ENCODE measurements around the gene ACAT2. TPM values are rescaled to one million over a fixed set of nuclear protein-coding genes. Genes with fewer than 3 reads are reported as not detected.
"Not testable (repeated sequence)": the region's sequence is repeated elsewhere in the genome, so short reads cannot be mapped to it uniquely, and the experiment has no call there.

The ACAT2 gene
- total and polyA plus RNA-seq, 2 donors, result 18.7 to 43.0 TPM

DNA sequence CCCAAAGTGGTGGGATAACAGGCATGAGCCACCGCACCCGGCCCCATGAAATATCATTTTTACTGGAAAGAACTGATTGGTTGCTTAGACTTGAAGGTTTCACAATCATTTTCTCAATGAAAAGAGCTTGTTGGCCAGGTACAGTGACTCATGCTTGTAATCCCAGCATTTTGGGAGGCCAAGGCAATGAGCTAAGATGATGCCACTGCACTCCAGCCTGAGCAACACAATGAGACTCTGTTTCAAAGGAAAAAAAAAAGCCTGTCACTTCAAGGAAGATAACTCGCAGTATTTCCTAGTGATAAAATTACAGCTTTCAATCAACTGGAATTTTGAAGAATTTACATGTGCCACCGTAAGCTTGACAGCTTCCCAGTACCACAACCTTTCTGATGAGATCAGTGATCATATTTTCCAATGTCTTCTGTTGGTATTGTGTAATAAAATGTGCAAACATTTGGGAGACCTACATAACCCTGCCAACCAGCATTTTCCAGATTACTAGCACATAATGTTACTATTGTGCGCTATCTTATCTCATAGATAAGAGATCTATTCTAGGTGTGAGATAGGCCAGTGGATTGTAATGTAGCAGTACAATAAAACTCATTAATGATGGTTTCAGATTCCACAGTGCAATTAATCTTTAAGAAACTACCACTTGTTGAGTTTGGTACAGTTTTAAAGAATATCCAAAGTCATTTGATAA is 45.5 kb downstream of the ACAT2 start:
- H3K27ac ChIP-seq (ENCODE audit: low read depth in 1 of 2, low read length in 1 of 2), result no peak overlapping the region
- H3K9me3 ChIP-seq (ENCODE audit: control insufficient read depth in 2 of 2, insufficient read depth in 1 of 2, low read length in 1 of 2), result no peaks in the 10 kb centered on the region
- H3K36me3 ChIP-seq (ENCODE audit: control insufficient read depth in 2 of 2, insufficient read depth in 2 of 2, low read length in 1 of 2), result no peaks in the 10 kb centered on the region
- H3K4me1 ChIP-seq (ENCODE audit: control insufficient read depth in 2 of 2, insufficient read depth in 2 of 2, low read length in 2 of 2), result no peaks in the 10 kb centered on the region
- H3K27me3 ChIP-seq (ENCODE audit: control insufficient read depth in 2 of 2, insufficient read depth in 1 of 2, low read length in 1 of 2), result no peaks in the 10 kb centered on the region
- 98% methylated on average over 5 of the region's 5 CpGs for WGBS
- no peak for DNase-seq (ENCODE audit: low read depth in 6 of 9, low spot score in 9 of 9)
- H3K4me3 ChIP-seq (ENCODE audit: low read length in 2 of 2), result no peak overlapping the region

DNA sequence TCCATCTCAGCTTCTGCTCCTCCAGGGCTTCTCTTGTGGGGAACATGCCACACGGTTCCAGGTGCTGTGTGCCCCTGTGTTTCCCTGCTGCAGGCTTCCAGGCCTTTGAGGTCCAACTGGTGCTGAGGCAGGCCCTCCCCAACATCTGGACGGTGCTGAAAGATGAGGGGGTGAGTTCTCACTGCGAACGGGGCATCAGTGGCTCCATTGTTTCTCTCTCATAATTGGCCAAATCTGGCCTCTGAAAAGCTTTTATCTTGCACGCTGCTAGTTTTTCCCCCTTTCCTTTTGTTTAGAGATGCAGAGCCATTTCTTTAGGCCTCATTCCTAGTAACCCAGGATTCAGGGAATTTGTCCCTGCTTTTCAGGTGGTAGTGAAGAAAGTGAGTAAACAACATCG is 46.8 kb downstream of the ACAT2 start:
- 88% methylated on average over 6 of the region's 6 CpGs for WGBS

DNA sequence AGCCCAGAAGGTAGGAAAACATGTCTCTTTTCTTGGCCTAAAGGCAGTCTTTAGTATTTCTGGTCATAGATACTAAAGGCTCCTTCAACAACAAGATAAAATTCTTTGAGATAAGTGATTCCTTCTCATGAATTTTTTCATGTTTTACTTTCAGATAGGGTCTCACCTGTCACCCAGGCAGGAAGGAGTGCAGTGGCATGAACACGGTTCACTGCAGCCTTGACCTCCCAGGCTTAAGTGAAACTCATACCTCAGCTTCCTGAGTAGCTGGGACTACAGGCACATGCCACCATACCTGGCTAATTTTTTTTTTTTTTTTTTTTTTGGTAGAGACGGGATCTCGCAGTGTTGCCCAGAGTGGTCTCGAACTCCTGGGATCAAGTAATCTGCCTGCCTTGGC is 47.3 kb downstream of the ACAT2 start:
- Histone ChIP-seq H3K4me3 (ENCODE audit: low read length in 2 of 2) (no peak overlapping the region), H3K27me3 (ENCODE audit: control insufficient read depth in 2 of 2, insufficient read depth in 1 of 2, low read length in 1 of 2) (no peaks in the 10 kb centered on the region), H3K36me3 (ENCODE audit: control insufficient read depth in 2 of 2, insufficient read depth in 2 of 2, low read length in 1 of 2) (no peaks in the 10 kb centered on the region), H3K9me3 (ENCODE audit: control insufficient read depth in 2 of 2, insufficient read depth in 1 of 2, low read length in 1 of 2) (no peaks in the 10 kb centered on the region), H3K4me1 (ENCODE audit: control insufficient read depth in 2 of 2, insufficient read depth in 2 of 2, low read length in 2 of 2) (no peaks in the 10 kb centered on the region), H3K27ac (ENCODE audit: low read depth in 1 of 2, low read length in 1 of 2) (no peak overlapping the region)
- WGBS, result 81% methylated on average over 4 of the region's 4 CpGs
- no peak for DNase-seq (ENCODE audit: low read depth in 6 of 9, low spot score in 9 of 9)

More for the DNA sequence above, 46.8 kb downstream of the ACAT2 start:
- Histone ChIP-seq H3K36me3 (ENCODE audit: control insufficient read depth in 2 of 2, insufficient read depth in 2 of 2, low read length in 1 of 2) (no peaks in the 10 kb centered on the region), H3K27ac (ENCODE audit: low read depth in 1 of 2, low read length in 1 of 2) (no peak overlapping the region), H3K9me3 (ENCODE audit: control insufficient read depth in 2 of 2, insufficient read depth in 1 of 2, low read length in 1 of 2) (no peaks in the 10 kb centered on the region), H3K27me3 (ENCODE audit: control insufficient read depth in 2 of 2, insufficient read depth in 1 of 2, low read length in 1 of 2) (no peaks in the 10 kb centered on the region), H3K4me3 (ENCODE audit: low read length in 2 of 2) (no peak overlapping the region), H3K4me1 (ENCODE audit: control insufficient read depth in 2 of 2, insufficient read depth in 2 of 2, low read length in 2 of 2) (no peaks in the 10 kb centered on the region)
- no peak for DNase-seq (ENCODE audit: low read depth in 6 of 9, low spot score in 9 of 9)

DNA sequence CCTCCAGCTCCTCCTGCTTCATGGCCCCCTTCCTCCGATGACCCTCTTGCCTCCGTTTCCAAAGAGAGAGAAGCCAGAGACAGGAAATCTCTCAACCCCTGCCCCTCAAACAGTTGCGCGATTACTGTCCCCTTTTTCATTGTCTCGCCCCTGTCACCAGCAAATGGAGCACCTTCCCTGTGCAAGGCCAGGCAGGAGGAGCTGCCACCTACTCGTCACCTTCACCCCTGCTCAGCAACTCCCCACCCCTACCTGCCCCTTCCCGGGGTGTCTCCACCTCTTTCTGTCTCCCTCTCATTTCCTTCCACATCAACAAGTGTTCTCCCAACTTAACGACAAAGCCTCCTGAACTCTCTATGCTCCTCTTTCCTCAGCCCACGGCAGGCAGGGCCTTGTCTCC is 51.9 kb downstream of the ACAT2 start:
- DNase-seq (ENCODE audit: low read depth in 6 of 9, low spot score in 9 of 9), result no peak
- Histone ChIP-seq H3K27me3 (ENCODE audit: control insufficient read depth in 2 of 2, insufficient read depth in 1 of 2, low read length in 1 of 2) (no peaks in the 10 kb centered on the region), H3K4me3 (ENCODE audit: low read length in 2 of 2) (no peak overlapping the region), H3K27ac (ENCODE audit: low read depth in 1 of 2, low read length in 1 of 2) (no peak overlapping the region), H3K9me3 (ENCODE audit: control insufficient read depth in 2 of 2, insufficient read depth in 1 of 2, low read length in 1 of 2) (no peaks in the 10 kb centered on the region), H3K4me1 (ENCODE audit: control insufficient read depth in 2 of 2, insufficient read depth in 2 of 2, low read length in 2 of 2) (peaks cover under 1 to 18% of the 10 kb centered on the region in 2 donors), H3K36me3 (ENCODE audit: control insufficient read depth in 2 of 2, insufficient read depth in 2 of 2, low read length in 1 of 2) (no peaks in the 10 kb centered on the region)
- 90% methylated on average over 9 of the region's 9 CpGs for WGBS

DNA sequence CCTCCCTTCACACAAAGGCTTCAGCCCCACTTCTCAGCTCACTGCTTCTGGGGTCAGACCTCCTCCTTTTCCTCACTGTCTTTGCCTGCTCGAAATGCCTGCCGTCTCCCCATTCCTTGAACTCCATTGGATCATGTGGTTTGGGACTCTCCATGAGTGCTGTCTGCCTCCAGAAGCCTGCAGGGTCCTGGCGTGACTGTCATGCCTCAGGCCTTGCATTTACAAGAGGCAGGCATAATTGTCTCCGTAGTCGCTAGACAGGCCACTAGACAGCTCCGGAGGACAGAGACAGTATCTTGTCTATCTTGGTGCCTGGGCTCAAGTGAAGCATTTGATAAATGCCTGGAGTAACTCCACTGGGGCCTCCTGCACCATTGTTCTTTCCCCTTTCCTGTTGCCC is 53.6 kb downstream of the ACAT2 start:
- no peak overlapping the region for H3K27ac ChIP-seq (ENCODE audit: low read depth in 1 of 2, low read length in 1 of 2)
- 88% methylated on average over 6 of the region's 6 CpGs for WGBS
- H3K9me3 ChIP-seq (ENCODE audit: control insufficient read depth in 2 of 2, insufficient read depth in 1 of 2, low read length in 1 of 2), result no peaks in the 10 kb centered on the region
- no peak for DNase-seq (ENCODE audit: low read depth in 6 of 9, low spot score in 9 of 9)
- peaks cover 0 to 3% of the 10 kb centered on the region in 2 donors for H3K36me3 ChIP-seq (ENCODE audit: control insufficient read depth in 2 of 2, insufficient read depth in 2 of 2, low read length in 1 of 2)
- H3K4me1 ChIP-seq (ENCODE audit: control insufficient read depth in 2 of 2, insufficient read depth in 2 of 2, low read length in 2 of 2), result peaks cover 9 to 33% of the 10 kb centered on the region in 2 donors
- no peaks in the 10 kb centered on the region for H3K27me3 ChIP-seq (ENCODE audit: control insufficient read depth in 2 of 2, insufficient read depth in 1 of 2, low read length in 1 of 2)
- no peak overlapping the region for H3K4me3 ChIP-seq (ENCODE audit: low read length in 2 of 2)

DNA sequence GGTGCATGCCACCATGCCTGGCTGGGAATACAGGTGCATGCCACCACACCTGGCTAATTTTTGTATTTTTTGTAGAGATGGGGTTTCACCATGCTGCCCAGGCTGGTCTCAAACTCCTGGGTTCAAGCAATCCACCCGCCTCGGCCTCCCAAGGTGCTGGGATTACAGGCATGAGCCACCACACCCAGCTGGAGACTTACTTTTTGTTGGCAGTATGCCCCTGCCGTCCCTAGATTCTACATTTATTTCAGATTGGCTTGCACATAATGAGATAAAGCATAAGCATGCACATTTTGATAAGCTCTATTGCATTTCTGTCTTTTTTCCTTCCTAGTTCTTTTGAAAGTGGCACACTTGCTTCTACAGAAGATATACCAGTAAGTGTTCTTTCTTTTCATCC is 54.9 kb downstream of the ACAT2 start:
- H3K27ac ChIP-seq (ENCODE audit: low read depth in 1 of 2, low read length in 1 of 2); H3K9me3 ChIP-seq (ENCODE audit: control insufficient read depth in 2 of 2, insufficient read depth in 1 of 2, low read length in 1 of 2); DNase-seq (ENCODE audit: low read depth in 6 of 9, low spot score in 9 of 9); H3K36me3 ChIP-seq (ENCODE audit: control insufficient read depth in 2 of 2, insufficient read depth in 2 of 2, low read length in 1 of 2); H3K27me3 ChIP-seq (ENCODE audit: control insufficient read depth in 2 of 2, insufficient read depth in 1 of 2, low read length in 1 of 2); H3K4me3 ChIP-seq (ENCODE audit: low read length in 2 of 2): not testable (repeated sequence)
- 92% methylated on average over 3 of the region's 3 CpGs for WGBS
- H3K4me1 ChIP-seq (ENCODE audit: control insufficient read depth in 2 of 2, insufficient read depth in 2 of 2, low read length in 2 of 2), result peaks cover 18 to 47% of the 10 kb centered on the region in 2 donors

DNA sequence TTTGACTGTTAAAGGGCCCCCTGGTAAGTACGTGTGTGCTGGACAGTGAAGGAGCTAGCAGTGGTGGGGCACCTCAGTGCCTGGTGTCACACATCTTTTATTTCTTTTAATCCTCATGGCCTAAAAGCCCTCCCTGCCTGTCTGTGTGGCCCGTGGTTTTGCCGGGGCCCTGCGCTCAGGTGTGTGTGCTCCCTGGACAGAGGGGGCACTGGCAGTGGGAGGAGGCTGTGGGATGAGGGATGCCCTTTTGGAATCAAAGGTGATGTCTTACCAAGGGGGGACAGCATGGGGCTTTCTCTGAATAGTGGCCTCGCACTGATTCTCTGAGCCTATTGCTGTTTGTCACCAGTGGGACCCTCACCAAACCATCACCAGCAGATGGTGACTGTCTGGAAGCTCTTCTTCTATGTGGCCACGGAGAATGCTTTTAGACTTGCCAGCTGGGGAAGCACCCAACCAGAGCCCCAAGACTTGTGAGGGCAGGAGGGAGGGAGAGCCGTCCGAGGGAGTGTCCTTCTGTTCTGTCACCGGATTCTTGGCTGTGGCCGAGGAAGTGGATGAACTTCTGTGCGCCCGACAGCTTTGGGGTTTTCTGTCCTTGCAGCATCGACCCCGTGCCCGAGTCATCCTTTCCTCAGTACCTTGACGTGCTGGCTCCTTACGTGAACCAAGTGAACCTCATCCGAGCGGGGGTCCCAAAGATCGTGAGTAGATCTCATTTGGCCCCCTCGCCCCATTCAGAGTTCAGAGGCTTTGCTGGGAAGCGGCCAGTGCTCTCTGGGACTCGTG is 56.3 kb downstream of the ACAT2 start:
- Histone ChIP-seq H3K27ac (ENCODE audit: low read depth in 1 of 2, low read length in 1 of 2) (no peak overlapping the region), H3K36me3 (ENCODE audit: control insufficient read depth in 2 of 2, insufficient read depth in 2 of 2, low read length in 1 of 2) (peaks cover 0 to 3% of the 10 kb centered on the region in 2 donors), H3K9me3 (ENCODE audit: control insufficient read depth in 2 of 2, insufficient read depth in 1 of 2, low read length in 1 of 2) (no peaks in the 10 kb centered on the region), H3K27me3 (ENCODE audit: control insufficient read depth in 2 of 2, insufficient read depth in 1 of 2, low read length in 1 of 2) (no peaks in the 10 kb centered on the region), H3K4me1 (ENCODE audit: control insufficient read depth in 2 of 2, insufficient read depth in 2 of 2, low read length in 2 of 2) (peaks cover 20 to 56% of the 10 kb centered on the region in 2 donors), H3K4me3 (ENCODE audit: low read length in 2 of 2) (no peak overlapping the region)
- no peak for DNase-seq (ENCODE audit: low read depth in 6 of 9, low spot score in 9 of 9)
- 83% methylated on average over 23 of the region's 23 CpGs for WGBS

DNA sequence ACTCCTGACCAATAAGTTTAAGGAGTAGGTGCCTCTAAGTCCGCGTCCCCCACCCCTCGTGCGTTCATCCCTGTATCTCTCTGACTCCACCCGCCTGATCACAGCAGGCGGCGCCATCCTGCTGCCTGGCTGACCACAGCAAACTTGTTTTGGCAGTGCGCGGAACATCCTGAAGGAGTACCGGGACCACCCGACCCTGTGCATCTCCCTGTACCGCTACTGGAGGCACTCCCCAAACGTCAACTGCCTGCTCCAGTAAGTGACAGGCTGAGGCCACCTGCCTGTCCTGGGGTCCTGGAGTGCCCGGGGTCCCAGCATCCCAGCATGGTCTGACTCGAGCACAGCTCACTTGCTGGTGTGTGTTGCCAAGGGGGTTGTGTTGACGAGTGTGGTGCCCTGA is 57.3 kb downstream of the ACAT2 start:
- DNase-seq (ENCODE audit: low read depth in 6 of 9, low spot score in 9 of 9), result no peak
- Histone ChIP-seq H3K4me3 (ENCODE audit: low read length in 2 of 2) (no peak overlapping the region), H3K36me3 (ENCODE audit: control insufficient read depth in 2 of 2, insufficient read depth in 2 of 2, low read length in 1 of 2) (peaks cover 0 to 3% of the 10 kb centered on the region in 2 donors), H3K27me3 (ENCODE audit: control insufficient read depth in 2 of 2, insufficient read depth in 1 of 2, low read length in 1 of 2) (no peaks in the 10 kb centered on the region), H3K9me3 (ENCODE audit: control insufficient read depth in 2 of 2, insufficient read depth in 1 of 2, low read length in 1 of 2) (no peaks in the 10 kb centered on the region), H3K4me1 (ENCODE audit: control insufficient read depth in 2 of 2, insufficient read depth in 2 of 2, low read length in 2 of 2) (peaks cover 20 to 60% of the 10 kb centered on the region in 2 donors), H3K27ac (ENCODE audit: low read depth in 1 of 2, low read length in 1 of 2) (peak overlapping the region; percentile 89 to 92)
- WGBS, result 88% methylated on average over 16 of the region's 16 CpGs

DNA sequence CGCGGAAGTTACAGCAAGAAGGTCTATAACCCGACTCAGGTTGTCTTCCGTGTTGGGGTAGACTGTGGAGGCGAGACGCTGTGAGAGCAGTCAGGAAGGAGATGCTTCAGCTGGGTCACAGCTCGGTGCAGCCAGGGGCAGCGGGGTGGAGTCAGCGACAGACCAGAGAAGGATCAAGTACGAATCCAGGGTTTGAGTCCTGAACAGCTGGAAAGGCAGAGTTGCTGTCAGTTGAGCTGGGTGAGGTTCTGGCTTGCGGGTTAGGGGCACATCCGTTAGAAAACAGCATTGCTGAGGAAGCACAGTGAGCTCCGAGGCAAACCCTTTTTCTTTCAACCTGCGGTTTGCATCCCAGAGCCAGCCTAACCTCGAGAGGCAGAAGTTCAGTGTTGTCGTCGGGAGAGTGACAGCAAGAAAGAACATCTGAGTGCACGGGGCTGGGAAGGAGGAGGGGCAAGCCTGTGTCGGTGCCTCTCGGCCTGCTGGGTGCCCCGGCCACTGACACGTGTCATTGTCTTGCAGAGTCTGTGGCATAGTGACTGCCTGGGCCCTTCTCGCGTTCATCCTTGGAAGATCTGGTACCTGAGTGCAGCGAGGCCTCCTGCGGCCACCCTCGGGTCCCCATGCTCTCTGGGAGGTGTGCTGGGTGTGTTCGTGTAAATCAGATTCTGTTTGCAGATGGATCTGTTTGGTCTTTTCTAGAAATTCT is 58.2 kb downstream of the ACAT2 start:
- 35% methylated on average over 28 of the region's 28 CpGs for WGBS
- DNase-seq (ENCODE audit: low read depth in 6 of 9, low spot score in 9 of 9), result peak in 8 of 9 donors; percentile 55 to 90 (median 72)
- H3K36me3 ChIP-seq (ENCODE audit: control insufficient read depth in 2 of 2, insufficient read depth in 2 of 2, low read length in 1 of 2), result peaks cover 0 to 3% of the 10 kb centered on the region in 2 donors
- no peaks in the 10 kb centered on the region for H3K27me3 ChIP-seq (ENCODE audit: control insufficient read depth in 2 of 2, insufficient read depth in 1 of 2, low read length in 1 of 2)
- H3K27ac ChIP-seq (ENCODE audit: low read depth in 1 of 2, low read length in 1 of 2), result peak overlapping the region; percentile 89 to 92
- H3K4me3 ChIP-seq (ENCODE audit: low read length in 2 of 2), result peak overlapping the region; percentile 26 to 31
- peaks cover 20 to 60% of the 10 kb centered on the region in 2 donors for H3K4me1 ChIP-seq (ENCODE audit: control insufficient read depth in 2 of 2, insufficient read depth in 2 of 2, low read length in 2 of 2)
- H3K9me3 ChIP-seq (ENCODE audit: control insufficient read depth in 2 of 2, insufficient read depth in 1 of 2, low read length in 1 of 2), result no peaks in the 10 kb centered on the region

Measured in thymus (tissue), 11 donors.